Measurements from ENCODE around the gene TNC. TPM values are rescaled to one million over a fixed set of nuclear protein-coding genes. Genes with fewer than 3 reads are reported as not detected.

The TNC gene
- total and polyA plus RNA-seq, 10 of the 15 experiments (the other 5 are each of a cell fraction or from before 2014, with no cell fraction given): 0.05 to 4.2 (median 0.14) TPM

DNA sequence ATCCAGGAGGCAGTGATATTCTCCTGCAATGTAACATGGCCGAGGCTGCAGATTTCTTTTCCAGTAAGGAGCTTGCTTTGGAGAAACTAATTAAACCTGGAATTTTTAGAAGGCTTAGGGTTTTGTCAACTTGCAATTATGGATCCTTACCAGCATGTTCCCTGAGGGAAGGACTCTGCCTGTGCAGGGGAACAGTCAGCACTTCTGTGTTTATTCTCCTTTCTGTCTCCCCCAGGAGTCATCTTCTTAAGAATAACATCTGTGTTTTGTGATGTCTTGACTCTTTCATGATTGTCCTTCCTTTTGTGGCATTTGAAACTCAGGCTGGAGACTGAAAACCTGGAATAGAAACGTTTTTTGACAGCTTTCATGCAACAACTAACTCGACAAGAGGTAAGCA is 107.1 kb downstream of the TNC start:
- H3K4me2 ChIP-seq (ENCODE audit: control insufficient read depth, insufficient read depth): no peak overlapping the region
- no peaks in the 10 kb centered on the region for H4K20me1 ChIP-seq (ENCODE audit: control insufficient read depth, insufficient read depth)
- H3K4me3 ChIP-seq: no peak overlapping the region
- SMC1A ChIA-PET (ENCODE audit: uncharacterized antibody, unreplicated experiment): interaction anchor here (1.0 to 6.2 kb wide), 10 partner anchors 14 to 330 kb away, joined by 3 to 49 read pairs (median 10); no protein-coding TSS in a partner anchor
- H3K9ac ChIP-seq (ENCODE audit: control insufficient read depth, insufficient read depth, low read length): no peak overlapping the region
- no peak for DNase-seq (ENCODE audit: low read depth, low spot score)
- POLR2A ChIA-PET: interaction anchor here (0.8 kb wide), 1 partner anchor 14 kb away, joined by 3 read pairs; no protein-coding TSS in a partner anchor
- WGBS (ENCODE audit: insufficient coverage, insufficient replicate concordance, low lambda C conversion rate, missing lambda C conversion rate): 7% methylated on average over 3 of the region's 3 CpGs
- peaks cover 0 to 5% of the 10 kb centered on the region in 2 experiments; a peak in 2 of 4 replicates for H3K27me3 ChIP-seq (replicated peaks in 1 of 2; ENCODE audit: control insufficient read depth in 2 of 2, insufficient read depth in 2 of 2, low read length in 1 of 2)
- H3K4me1 ChIP-seq (ENCODE audit: control insufficient read depth, insufficient read depth, low read length): no peaks in the 10 kb centered on the region
- TF ChIP-seq SIN3A (IDR thresholded peaks at IDR 0.05; ENCODE audit: low read depth, low read length): no peak
- TF ChIP-seq TCF7 (IDR thresholded peaks at IDR 0.05; ENCODE audit: borderline replicate concordance): no peak
- no peak for TF ChIP-seq SREBF1 (IDR thresholded peaks at IDR 0.05; ENCODE audit: low read length)
- TF ChIP-seq ZNF592 (IDR thresholded peaks at IDR 0.05): no peak
- TF ChIP-seq, protein P1, sequence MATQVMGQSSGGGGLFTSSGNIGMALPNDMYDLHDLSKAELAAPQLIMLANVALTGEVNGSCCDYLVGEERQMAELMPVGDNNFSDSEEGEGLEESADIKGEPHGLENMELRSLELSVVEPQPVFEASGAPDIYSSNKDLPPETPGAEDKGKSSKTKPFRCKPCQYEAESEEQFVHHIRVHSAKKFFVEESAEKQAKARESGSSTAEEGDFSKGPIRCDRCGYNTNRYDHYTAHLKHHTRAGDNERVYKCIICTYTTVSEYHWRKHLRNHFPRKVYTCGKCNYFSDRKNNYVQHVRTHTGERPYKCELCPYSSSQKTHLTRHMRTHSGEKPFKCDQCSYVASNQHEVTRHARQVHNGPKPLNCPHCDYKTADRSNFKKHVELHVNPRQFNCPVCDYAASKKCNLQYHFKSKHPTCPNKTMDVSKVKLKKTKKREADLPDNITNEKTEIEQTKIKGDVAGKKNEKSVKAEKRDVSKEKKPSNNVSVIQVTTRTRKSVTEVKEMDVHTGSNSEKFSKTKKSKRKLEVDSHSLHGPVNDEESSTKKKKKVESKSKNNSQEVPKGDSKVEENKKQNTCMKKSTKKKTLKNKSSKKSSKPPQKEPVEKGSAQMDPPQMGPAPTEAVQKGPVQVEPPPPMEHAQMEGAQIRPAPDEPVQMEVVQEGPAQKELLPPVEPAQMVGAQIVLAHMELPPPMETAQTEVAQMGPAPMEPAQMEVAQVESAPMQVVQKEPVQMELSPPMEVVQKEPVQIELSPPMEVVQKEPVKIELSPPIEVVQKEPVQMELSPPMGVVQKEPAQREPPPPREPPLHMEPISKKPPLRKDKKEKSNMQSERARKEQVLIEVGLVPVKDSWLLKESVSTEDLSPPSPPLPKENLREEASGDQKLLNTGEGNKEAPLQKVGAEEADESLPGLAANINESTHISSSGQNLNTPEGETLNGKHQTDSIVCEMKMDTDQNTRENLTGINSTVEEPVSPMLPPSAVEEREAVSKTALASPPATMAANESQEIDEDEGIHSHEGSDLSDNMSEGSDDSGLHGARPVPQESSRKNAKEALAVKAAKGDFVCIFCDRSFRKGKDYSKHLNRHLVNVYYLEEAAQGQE (IDR thresholded peaks at IDR 0.05; ENCODE audit: low read depth, low read length): no peak
- no peak for TF ChIP-seq KLF5 (IDR thresholded peaks at IDR 0.05; ENCODE audit: partially characterized antibody)
- TF ChIP-seq SUPT20H (IDR thresholded peaks at IDR 0.05; ENCODE audit: borderline replicate concordance, control insufficient read depth, low read depth, low read length): no peak
- no peak for FAIRE-seq
- RAD21 ChIA-PET (ENCODE audit: unreplicated experiment): interaction anchor here (0.6 to 3.1 kb wide), 3 partner anchors 22 to 273 kb away, joined by 3 to 12 read pairs (median 8); no protein-coding TSS in a partner anchor
- H3K36me3 ChIP-seq (ENCODE audit: control insufficient read depth in 2 of 2, insufficient read depth in 2 of 2, low read length in 1 of 2): no peaks in the 10 kb centered on the region
- CTCF ChIA-PET: interaction anchor here (0.9 to 3.3 kb wide), 11 partner anchors 9 to 330 kb away, joined by 3 to 21 read pairs (median 5); no protein-coding TSS in a partner anchor
- no peak overlapping the region for H3K27ac ChIP-seq (ENCODE audit: control insufficient read depth, insufficient read depth)
- no peaks in the 10 kb centered on the region for H3K79me2 ChIP-seq (ENCODE audit: control insufficient read depth, insufficient read depth, low read length)
- no peak for ATAC-seq
- no peak overlapping the region for H2AFZ ChIP-seq (ENCODE audit: control insufficient read depth, low read depth, low read length)
- BruUV-seq (replicated peaks): no TSS peak
- intact Hi-C loops (cut with micrococcal nuclease; ENCODE audit: unreplicated experiment) (no loop called here), in situ Hi-C loops (cut with MboI) (loop anchor here (5.0 to 10.0 kb wide), 5 partner anchors 99 to 604 kb away; no protein-coding TSS in a partner anchor)
- no peaks in the 10 kb centered on the region for H3K9me3 ChIP-seq (replicated peaks; ENCODE audit: control insufficient read depth, insufficient read depth, low read length)
